Neural cell (in vitro differentiated cells): ENCODE results near the gene LHX4. TPM values are rescaled to one million over a fixed set of nuclear protein-coding genes. Genes with fewer than 3 reads are reported as not detected.

ENCODE experiments used
- H2AFZ ChIP-seq: fragments of 200-600, 300-800 bp; sonication (generic), shearing (Covaris generic); 2 replicates; pipeline ENCODE4 v1.6.0; 2014; ENCODE audit warnings: low read depth, mild to moderate bottlenecking, antibody characterized with exemption, low read length, moderate library complexity
- H3F3A ChIP-seq: fragments of 200-600 bp; shearing (Covaris generic); 2 replicates; pipeline ENCODE4 v1.6.1; 2016; ENCODE audit warnings: mild to moderate bottlenecking, moderate library complexity, mixed read lengths, antibody characterized with exemption, low read length; ENCODE audit not compliant: insufficient read depth, poor library complexity, severe bottlenecking
- H3K27ac ChIP-seq: fragments of 200-600, 300-800 bp; sonication (generic), shearing (Covaris generic); 2 replicates; pipeline ENCODE4 v1.5.1; 2014; ENCODE audit warnings: mild to moderate bottlenecking, low read length, moderate library complexity
- H3K27me3 ChIP-seq: fragments of 300-800, 200-600 bp; sonication (generic), shearing (Covaris generic); 2 replicates; pipeline ENCODE4 v1.6.0; 2014; ENCODE audit warnings: mild to moderate bottlenecking, low read depth, low read length, moderate library complexity; ENCODE audit not compliant: insufficient read depth
- H3K36me3 ChIP-seq: fragments of 300-800, 200-600 bp; sonication (generic), shearing (Covaris generic); 2 replicates; pipeline ENCODE4 v1.5.1; 2014; ENCODE audit warnings: mild to moderate bottlenecking, antibody characterized with exemption, low read length, moderate library complexity; ENCODE audit not compliant: insufficient read depth
- H3K4me2 ChIP-seq: fragments of 300-800, 200-600 bp; sonication (generic), shearing (Covaris generic); 2 replicates; pipeline ENCODE4 v1.6.0; 2014; ENCODE audit warnings: mild to moderate bottlenecking, low read length
- H3K4me3 ChIP-seq: fragments of 300-800, 200-600 bp; sonication (generic), shearing (Covaris generic); 2 replicates; pipeline ENCODE4 v1.5.1; 2014; ENCODE audit warnings: mild to moderate bottlenecking, low read length, moderate library complexity
- H3K79me2 ChIP-seq: fragments of 200-600 bp; shearing (Covaris generic); replicated peaks from 2 replicates; pipeline ENCODE4 v1.6.0; 2014; ENCODE audit warnings: mild to moderate bottlenecking, low read length, moderate library complexity; ENCODE audit not compliant: insufficient read depth
- H3K9ac ChIP-seq: fragments of 300-800, 200-600 bp; sonication (generic), shearing (Covaris generic); 2 replicates; pipeline ENCODE4 v1.6.1; 2016; ENCODE audit warnings: mild to moderate bottlenecking, low read length, mixed read lengths
- H3K9me2 ChIP-seq: fragments of 200-600 bp; shearing (Covaris generic); 2 replicates; pipeline ENCODE4 v1.6.1; 2016; ENCODE audit warnings: mild to moderate bottlenecking, low read length, mixed read lengths; ENCODE audit not compliant: insufficient read depth
- H3K9me3 ChIP-seq: fragments of 200-600, 300-800 bp; sonication (generic), shearing (Covaris generic); 2 replicates; pipeline ENCODE4 v1.6.1; 2016; ENCODE audit warnings: mild to moderate bottlenecking, mixed run types, low read length, moderate library complexity, mixed read lengths
- H4K20me1 ChIP-seq: fragments of 200-600 bp; shearing (Covaris generic); 2 replicates; pipeline ENCODE4 v1.6.1; 2016; ENCODE audit warnings: mild to moderate bottlenecking, mixed run types; ENCODE audit not compliant: insufficient read depth
- EP300 ChIP-seq: fragments of 450-650 bp; conservative IDR thresholded peaks from 2 replicates; pipeline ENCODE4 v1.6.1; 2014; ENCODE audit warnings: antibody characterized with exemption, mild to moderate bottlenecking, moderate library complexity; ENCODE audit not compliant: poor library complexity, severe bottlenecking
- EZH2 ChIP-seq: fragments of 200-600, 300-800 bp; shearing (Covaris generic), sonication (generic); IDR thresholded peaks from 2 replicates; pipeline ENCODE4 v1.6.1; 2014; ENCODE audit warnings: antibody characterized with exemption, low read length, borderline replicate concordance, mild to moderate bottlenecking; ENCODE audit not compliant: insufficient read depth, poor library complexity, severe bottlenecking
- MXI1 ChIP-seq: fragments of 450-650 bp; conservative IDR thresholded peaks from 2 replicates; pipeline ENCODE4 v1.6.1; 2014; ENCODE audit warnings: antibody characterized with exemption, mild to moderate bottlenecking; ENCODE audit not compliant: poor library complexity, severe bottlenecking
- POLR2AphosphoS5 ChIP-seq: IDR thresholded peaks from 2 replicates; pipeline ENCODE4 v1.6.1; 2012
- RAD21 ChIP-seq: fragments of 450-650 bp; conservative IDR thresholded peaks from 2 replicates; pipeline ENCODE4 v1.6.1; 2014; ENCODE audit warnings: antibody characterized with exemption, mild to moderate bottlenecking, moderate library complexity
- SMC3 ChIP-seq: fragments of 450-650 bp; conservative IDR thresholded peaks from 2 replicates; pipeline ENCODE4 v1.6.1; 2014; ENCODE audit warnings: antibody characterized with exemption, mild to moderate bottlenecking, moderate library complexity; ENCODE audit not compliant: poor library complexity
- TAF1 ChIP-seq: IDR thresholded peaks from 2 replicates; pipeline ENCODE4 v1.6.1; 2012; ENCODE audit warnings: low read depth
- polyA plus RNA-seq: library from polyadenylated mRNA; depleted of rRNA; stranded (reverse); fragments of >200 nt; gene quantifications from 2 replicates; pipeline ENCODE4 v1.2.3, GENCODE V29; 2014
- TF ChIP-seq, protein P1 (sequence below): fragments of 450-650 bp; IDR thresholded peaks from 2 replicates; pipeline ENCODE4 v1.5.1; 2014; ENCODE audit warnings: antibody characterized with exemption, mild to moderate bottlenecking, moderate library complexity; ENCODE audit not compliant: poor library complexity, severe bottlenecking
- TF ChIP-seq, protein P2 (sequence below): IDR thresholded peaks from 2 replicates; pipeline ENCODE4 v1.6.1; 2012; ENCODE audit warnings: borderline replicate concordance

Gene LHX4
- polyA plus RNA-seq, 1 donor from 2014 or later, result not detected

DNA sequence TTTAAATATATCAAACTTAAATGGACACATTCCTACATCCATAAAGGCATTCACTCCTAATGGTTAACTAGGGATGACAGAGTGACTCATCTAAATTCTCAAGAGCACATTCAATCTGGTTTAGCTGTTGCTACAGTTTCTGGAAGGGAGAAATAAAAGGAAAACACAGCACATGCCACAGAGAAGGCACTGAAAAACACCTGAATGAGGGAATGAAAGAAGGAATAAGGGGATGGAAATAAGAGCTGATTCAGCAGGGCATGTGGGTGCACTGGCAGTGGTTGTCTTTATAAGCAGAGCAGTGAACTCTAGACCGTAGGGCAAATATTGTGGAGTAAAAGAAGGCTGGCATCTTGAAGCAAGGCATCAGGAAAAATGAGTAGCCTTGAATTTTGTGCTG is 79.3 kb downstream of the LHX4 start:
- no peaks in the 10 kb centered on the region for H3K27me3 ChIP-seq
- no peak overlapping the region for H3K9ac ChIP-seq
- no peak overlapping the region for H3K27ac ChIP-seq
- H3K9me3 ChIP-seq, result no peaks in the 10 kb centered on the region
- no peaks in the 10 kb centered on the region for H3K36me3 ChIP-seq
- no peak overlapping the region for H2AFZ ChIP-seq
- no peak overlapping the region for H3K4me3 ChIP-seq
- H3K9me2 ChIP-seq, result no peaks in the 10 kb centered on the region
- no peak overlapping the region for H3K4me2 ChIP-seq
- no peaks in the 10 kb centered on the region for H3F3A ChIP-seq
- no peaks in the 10 kb centered on the region for H4K20me1 ChIP-seq
- no peak for TF ChIP-seq TAF1
- TF ChIP-seq, protein P1, sequence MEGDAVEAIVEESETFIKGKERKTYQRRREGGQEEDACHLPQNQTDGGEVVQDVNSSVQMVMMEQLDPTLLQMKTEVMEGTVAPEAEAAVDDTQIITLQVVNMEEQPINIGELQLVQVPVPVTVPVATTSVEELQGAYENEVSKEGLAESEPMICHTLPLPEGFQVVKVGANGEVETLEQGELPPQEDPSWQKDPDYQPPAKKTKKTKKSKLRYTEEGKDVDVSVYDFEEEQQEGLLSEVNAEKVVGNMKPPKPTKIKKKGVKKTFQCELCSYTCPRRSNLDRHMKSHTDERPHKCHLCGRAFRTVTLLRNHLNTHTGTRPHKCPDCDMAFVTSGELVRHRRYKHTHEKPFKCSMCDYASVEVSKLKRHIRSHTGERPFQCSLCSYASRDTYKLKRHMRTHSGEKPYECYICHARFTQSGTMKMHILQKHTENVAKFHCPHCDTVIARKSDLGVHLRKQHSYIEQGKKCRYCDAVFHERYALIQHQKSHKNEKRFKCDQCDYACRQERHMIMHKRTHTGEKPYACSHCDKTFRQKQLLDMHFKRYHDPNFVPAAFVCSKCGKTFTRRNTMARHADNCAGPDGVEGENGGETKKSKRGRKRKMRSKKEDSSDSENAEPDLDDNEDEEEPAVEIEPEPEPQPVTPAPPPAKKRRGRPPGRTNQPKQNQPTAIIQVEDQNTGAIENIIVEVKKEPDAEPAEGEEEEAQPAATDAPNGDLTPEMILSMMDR, result no peak
- TF ChIP-seq, protein P2, sequence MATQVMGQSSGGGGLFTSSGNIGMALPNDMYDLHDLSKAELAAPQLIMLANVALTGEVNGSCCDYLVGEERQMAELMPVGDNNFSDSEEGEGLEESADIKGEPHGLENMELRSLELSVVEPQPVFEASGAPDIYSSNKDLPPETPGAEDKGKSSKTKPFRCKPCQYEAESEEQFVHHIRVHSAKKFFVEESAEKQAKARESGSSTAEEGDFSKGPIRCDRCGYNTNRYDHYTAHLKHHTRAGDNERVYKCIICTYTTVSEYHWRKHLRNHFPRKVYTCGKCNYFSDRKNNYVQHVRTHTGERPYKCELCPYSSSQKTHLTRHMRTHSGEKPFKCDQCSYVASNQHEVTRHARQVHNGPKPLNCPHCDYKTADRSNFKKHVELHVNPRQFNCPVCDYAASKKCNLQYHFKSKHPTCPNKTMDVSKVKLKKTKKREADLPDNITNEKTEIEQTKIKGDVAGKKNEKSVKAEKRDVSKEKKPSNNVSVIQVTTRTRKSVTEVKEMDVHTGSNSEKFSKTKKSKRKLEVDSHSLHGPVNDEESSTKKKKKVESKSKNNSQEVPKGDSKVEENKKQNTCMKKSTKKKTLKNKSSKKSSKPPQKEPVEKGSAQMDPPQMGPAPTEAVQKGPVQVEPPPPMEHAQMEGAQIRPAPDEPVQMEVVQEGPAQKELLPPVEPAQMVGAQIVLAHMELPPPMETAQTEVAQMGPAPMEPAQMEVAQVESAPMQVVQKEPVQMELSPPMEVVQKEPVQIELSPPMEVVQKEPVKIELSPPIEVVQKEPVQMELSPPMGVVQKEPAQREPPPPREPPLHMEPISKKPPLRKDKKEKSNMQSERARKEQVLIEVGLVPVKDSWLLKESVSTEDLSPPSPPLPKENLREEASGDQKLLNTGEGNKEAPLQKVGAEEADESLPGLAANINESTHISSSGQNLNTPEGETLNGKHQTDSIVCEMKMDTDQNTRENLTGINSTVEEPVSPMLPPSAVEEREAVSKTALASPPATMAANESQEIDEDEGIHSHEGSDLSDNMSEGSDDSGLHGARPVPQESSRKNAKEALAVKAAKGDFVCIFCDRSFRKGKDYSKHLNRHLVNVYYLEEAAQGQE, result no peak
- no peak for TF ChIP-seq RAD21
- TF ChIP-seq EZH2, result no peak
- no peak for TF ChIP-seq MXI1
- no peak for TF ChIP-seq SMC3
- TF ChIP-seq POLR2AphosphoS5, result no peak
- no peak for TF ChIP-seq EP300
- H3K79me2 ChIP-seq, result no peaks in the 10 kb centered on the region

DNA sequence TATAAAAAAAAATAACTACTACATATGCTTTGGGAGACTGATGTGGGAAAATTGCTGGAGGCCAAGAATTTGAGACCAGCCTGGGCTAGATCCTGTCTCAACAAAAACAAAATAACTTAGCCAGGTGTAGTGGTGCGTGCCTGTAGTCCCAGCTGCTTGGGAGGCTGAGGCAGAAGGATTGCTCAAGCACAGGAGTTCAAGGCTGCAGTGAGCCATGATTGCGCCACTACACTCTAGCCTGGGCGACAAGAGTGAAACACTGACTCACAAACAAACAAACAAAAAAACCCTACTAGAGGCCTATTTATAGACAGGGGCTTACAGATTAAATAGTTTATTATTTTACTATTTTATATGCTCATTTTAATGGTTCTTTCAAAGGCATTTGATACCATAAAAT is 80.0 kb downstream of the LHX4 start:
- no peak overlapping the region for H3K27ac ChIP-seq
- TF ChIP-seq POLR2AphosphoS5, result no peak
- TF ChIP-seq MXI1, result no peak
- TF ChIP-seq, protein P2, result no peak
- TF ChIP-seq EZH2, result no peak
- no peak for TF ChIP-seq RAD21
- TF ChIP-seq, protein P1, result no peak
- TF ChIP-seq SMC3, result no peak
- TF ChIP-seq EP300, result no peak
- TF ChIP-seq TAF1, result no peak
- no peak overlapping the region for H3K9ac ChIP-seq

More for the DNA sequence above, 80.0 kb downstream of the LHX4 start:
- no peaks in the 10 kb centered on the region for H4K20me1 ChIP-seq
- H3F3A ChIP-seq, result no peaks in the 10 kb centered on the region
- H3K27me3 ChIP-seq, result no peaks in the 10 kb centered on the region
- H3K4me3 ChIP-seq, result no peak overlapping the region
- no peaks in the 10 kb centered on the region for H3K36me3 ChIP-seq
- no peak overlapping the region for H3K4me2 ChIP-seq
- H3K79me2 ChIP-seq, result no peaks in the 10 kb centered on the region
- no peak overlapping the region for H2AFZ ChIP-seq
- no peaks in the 10 kb centered on the region for H3K9me3 ChIP-seq
- no peaks in the 10 kb centered on the region for H3K9me2 ChIP-seq
